Lower lobe of right lung (tissue), 2 donors: ENCODE measurements around the gene VMO1. TPM values are rescaled to one million over a fixed set of nuclear protein-coding genes. Genes with fewer than 3 reads are reported as not detected.
"Not testable (repeated sequence)": the region's sequence is repeated elsewhere in the genome, so short reads cannot be mapped to it uniquely, and the experiment has no call there.

ENCODE experiments used
- ATAC-seq, 2 donors: fragments of 200-7000 bp; cut with Tn5 transposase; one replicate each; pipeline ENCODE4 v1.9.1; 2020 to 2022; ENCODE audit warnings: mild to moderate bottlenecking in 2 of 2, moderate library complexity in 2 of 2
- DNase-seq: peaks from one replicate; pipeline ENCODE4 v3.0.0-alpha.2; 2020
- H3K27ac ChIP-seq: fragments of 200-600 bp; one replicate; pipeline ENCODE4 v1.8.0; 2022
- H3K27me3 ChIP-seq: fragments of 200-600 bp; one replicate; pipeline ENCODE4 v1.8.0; 2022; ENCODE audit warnings: low read depth
- H3K36me3 ChIP-seq: fragments of 200-600 bp; one replicate; pipeline ENCODE4 v1.8.0; 2022; ENCODE audit warnings: mild to moderate bottlenecking
- H3K4me1 ChIP-seq: fragments of 200-600 bp; one replicate; pipeline ENCODE4 v1.8.0; 2022
- H3K4me3 ChIP-seq: fragments of 200-600 bp; one replicate; pipeline ENCODE4 v1.8.0; 2022; ENCODE audit warnings: mild to moderate bottlenecking
- H3K9me3 ChIP-seq: fragments of 200-600 bp; one replicate; pipeline ENCODE4 v1.8.0; 2022
- CTCF ChIP-seq: fragments of 200-600 bp; IDR thresholded peaks from one replicate; pipeline ENCODE4 v1.8.0; 2022; ENCODE audit warnings: antibody characterized with exemption, mild to moderate bottlenecking
- intact Hi-C: fragments of 100-400 bp; cut with DNase I; formaldehyde crosslinking; loops from one replicate; pipeline ENCODE4 v1.11.0; 2022
- long read RNA-seq: library from polyadenylated mRNA; unstranded; transcript quantifications from one replicate; pipeline ENCODE4 v2.0.0, GENCODE V29; 2021
- total RNA-seq: library from RNA; stranded (reverse); fragmentation: NEBNext Ultra II Directional; extraction: Animal tissue kit (Norgen Biotek cat#: 25700); gene quantifications from one replicate; pipeline ENCODE4 v1.2.1, GENCODE V29; 2021
- donor health status: DM: no; HTN: yes; CAD: no; lungs with severe emphysema.

The VMO1 gene
- 9.9 TPM for total RNA-seq
- long read RNA-seq, transcript VMO1-201 (3 exons, 766 nt), result major isoform, 7 of 10 reads
- long read RNA-seq, partial matches to known transcripts, result 0 of 10 reads
- long read RNA-seq, other reads (novel, unspliced or antisense), result 2 of 10 reads

GRCh38 chr17:4786106-4786511, at the start of gene VMO1:
TSS of gene VMO1 (minus strand) at chr17:4786364. CDS start at chr17:4786352, 12 bp downstream.
- Histone ChIP-seq H3K4me3 (peak within 1 kb of the TSS; percentile 34), H3K27ac (no peak within 1 kb of the TSS), H3K36me3 (no peaks in the 10 kb centered on the region), H3K4me1 (peaks cover 33% of the 10 kb centered on the region), H3K9me3 (no peaks in the 10 kb centered on the region), H3K27me3 (peaks cover 44% of the 10 kb centered on the region)
- TF ChIP-seq CTCF, result no peak
- DNase-seq, result no peak
- intact Hi-C loops, result loop anchor here (10.0 kb wide), 1 partner anchor 51 kb away; the partner anchor contains the start of genes CXCL16, MED11 and ZMYND15
- no peak for ATAC-seq

DNA sequence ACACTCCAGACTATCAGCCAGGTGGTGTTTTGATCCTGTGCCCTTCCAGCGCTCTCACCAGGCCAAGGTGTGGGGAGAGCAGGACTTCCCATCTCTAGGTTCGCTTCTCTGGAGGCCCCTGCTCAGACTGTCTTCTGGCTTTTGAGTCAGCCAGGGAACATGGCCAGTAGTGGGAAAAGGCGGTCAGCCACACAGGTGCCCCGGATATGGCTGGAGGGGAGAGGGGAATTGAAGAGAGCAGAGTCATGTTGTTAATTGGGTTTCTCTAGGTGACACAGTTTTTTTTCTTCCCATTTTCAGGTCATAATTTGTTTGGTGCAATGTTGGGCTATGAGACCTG, 48.5 kb upstream of the VMO1 start:
- intact Hi-C loops, result no loop called here
- peaks cover 51% of the 10 kb centered on the region for H3K4me1 ChIP-seq
- no peaks in the 10 kb centered on the region for H3K27me3 ChIP-seq
- H3K9me3 ChIP-seq, result no peaks in the 10 kb centered on the region
- peak overlapping the region; percentile 93 for H3K27ac ChIP-seq
- no peak for DNase-seq
- H3K4me3 ChIP-seq, result peak overlapping the region; percentile 99
- no peak for ATAC-seq
- no peak for TF ChIP-seq CTCF
- peaks cover 3% of the 10 kb centered on the region for H3K36me3 ChIP-seq

DNA sequence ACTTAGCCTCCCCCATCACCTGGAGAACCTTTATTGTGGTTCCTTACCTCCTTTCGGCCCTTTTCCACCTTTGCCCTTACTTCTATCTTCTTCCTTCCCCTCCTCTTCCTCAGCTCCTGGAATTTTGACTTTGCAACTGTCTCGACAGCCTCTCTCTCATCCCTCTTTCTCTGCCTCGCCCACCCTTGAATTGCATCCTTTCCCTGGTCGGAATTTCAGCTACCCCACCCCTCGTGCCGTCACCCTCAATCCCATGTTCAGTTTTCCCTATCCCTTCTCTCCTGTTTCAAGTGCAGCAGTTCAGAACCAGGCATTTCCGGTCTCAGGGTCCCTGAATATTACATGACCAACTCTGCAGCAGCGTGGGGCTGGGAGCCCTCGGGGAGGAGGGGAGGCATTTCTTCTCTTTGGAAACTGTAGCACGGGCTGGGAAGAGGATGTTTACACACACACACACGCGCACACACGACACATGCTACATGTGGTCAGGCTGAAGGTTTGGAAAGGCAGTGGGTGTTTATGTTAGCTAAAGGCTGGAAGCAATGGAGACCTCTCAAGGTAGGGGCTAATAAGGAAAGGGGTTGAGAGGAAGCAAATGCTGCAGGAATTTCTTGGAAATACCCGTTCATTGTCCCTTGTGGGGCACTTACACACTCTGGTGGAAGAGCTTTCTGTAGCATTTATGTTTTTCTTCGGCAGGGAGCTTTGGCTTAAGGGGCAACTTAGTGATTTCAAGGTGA, 47.9 kb upstream of the VMO1 start:
- peak overlapping the region; percentile 99 for H3K4me3 ChIP-seq
- intact Hi-C loops, result no loop called here
- peaks cover 3% of the 10 kb centered on the region for H3K36me3 ChIP-seq
- ATAC-seq (peak; percentile 5 to 31), DNase-seq (peak; percentile 61)
- no peak for TF ChIP-seq CTCF
- peak overlapping the region; percentile 93 for H3K27ac ChIP-seq
- H3K27me3 ChIP-seq, result no peaks in the 10 kb centered on the region
- no peaks in the 10 kb centered on the region for H3K9me3 ChIP-seq
- peaks cover 46% of the 10 kb centered on the region for H3K4me1 ChIP-seq

DNA sequence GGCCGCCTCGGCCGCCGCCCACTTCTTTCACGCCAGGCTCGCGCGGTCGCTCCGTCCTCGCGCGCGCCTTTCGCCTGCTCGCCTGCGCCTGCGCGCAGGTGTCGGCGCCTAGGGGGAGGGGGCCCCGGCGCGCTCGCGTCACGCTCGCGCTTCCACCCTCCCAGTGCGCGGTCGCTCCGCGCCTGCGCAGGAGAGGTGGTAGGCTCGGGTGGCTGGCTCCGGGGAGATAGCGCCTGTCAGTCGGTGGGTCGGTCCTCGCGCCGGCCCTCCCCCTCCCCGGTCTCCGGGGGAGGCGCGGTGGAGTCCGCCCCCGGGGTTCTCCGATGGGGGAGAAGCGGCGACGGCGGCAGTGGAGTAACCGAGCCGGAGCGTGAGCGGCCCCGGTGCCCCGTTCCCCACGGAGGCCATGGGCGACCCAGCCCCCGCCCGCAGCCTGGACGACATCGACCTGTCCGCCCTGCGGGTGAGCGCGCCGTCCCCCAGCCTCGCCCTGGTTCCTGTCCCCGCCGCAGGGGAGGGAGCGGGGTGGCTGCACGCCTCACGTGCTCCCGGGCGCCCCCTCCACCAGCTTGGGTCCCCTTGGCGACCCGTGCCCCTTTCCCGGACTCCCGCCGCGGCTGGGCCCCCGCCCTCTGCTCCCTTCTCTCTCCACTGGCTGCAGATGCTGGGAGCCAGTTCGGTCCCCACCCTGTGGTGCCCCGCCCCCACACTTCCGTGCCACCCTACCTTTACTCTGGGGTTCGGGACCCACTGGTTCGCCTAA, 47.2 kb upstream of the VMO1 start, which contains the start of gene MINK1:
Gene MINK1 (plus strand): TSS at position 163 of the 763 bp plus-strand sequence. CDS start 244 bp downstream, at position 407.
- Histone ChIP-seq H3K36me3 (peaks cover 3% of the 10 kb centered on the region), H3K27ac (peak within 1 kb of the TSS; percentile 93), H3K27me3 (no peaks in the 10 kb centered on the region), H3K9me3 (no peaks in the 10 kb centered on the region), H3K4me1 (peaks cover 42% of the 10 kb centered on the region), H3K4me3 (peak within 1 kb of the TSS; percentile 99)
- TF ChIP-seq CTCF, result no peak
- DNase-seq, result peak; percentile 92
- peak; percentile 99 for ATAC-seq
- intact Hi-C loops, result no loop called here

DNA sequence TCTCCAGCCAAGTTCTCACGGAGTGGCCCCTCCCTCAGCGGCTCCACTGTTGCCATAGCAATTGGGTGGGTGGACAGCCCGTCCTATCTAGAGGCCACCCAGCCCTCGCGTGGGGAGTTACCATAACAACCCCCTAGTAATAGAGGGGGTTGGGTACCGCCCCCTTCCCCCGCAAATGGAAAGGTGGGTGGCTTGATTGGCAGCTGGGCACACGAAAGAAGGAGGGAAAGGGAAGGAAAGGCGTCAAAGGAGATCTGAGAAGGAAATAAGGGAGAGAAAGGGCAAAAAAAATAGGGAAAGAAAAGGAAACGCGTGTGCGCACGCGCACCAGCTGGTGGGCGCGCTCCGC, 46.6 kb upstream of the VMO1 start:
- DNase-seq, intact Hi-C loops, H3K9me3 ChIP-seq, H3K27me3 ChIP-seq, H3K36me3 ChIP-seq: not testable (repeated sequence)
- Histone ChIP-seq H3K27ac (peak overlapping the region; percentile 93), H3K4me1 (peaks cover 37% of the 10 kb centered on the region), H3K4me3 (peak overlapping the region; percentile 99)
- peak; percentile 41 to 54 for ATAC-seq
